GM21390 (cell line): ENCODE data around the gene SERGEF.

Source experiments
- ATAC-seq: cut with Tn5 transposase; IDR thresholded peaks from one replicate; pipeline ENCODE4 v1.9.1; 2021; ENCODE audit not compliant: unreplicated experiment

SERGEF gene

GRCh38 chr11:18012906-18013781 is at the start of gene SERGEF:
SERGEF (minus strand) TSS chr11:18013047; CDS start chr11:18013010, 37 bp downstream.
- peak; percentile 94 for ATAC-seq

GRCh38 chr11:18061351-18061750 is 48.5 kb upstream of the SERGEF start:
- ATAC-seq, result no peak

GRCh38 chr11:18056561-18057181 is 43.8 kb upstream of the SERGEF start:
- ATAC-seq, result no peak

- no peak for ATAC-seq
These were observed 41.8 kb upstream of the SERGEF start for GRCh38 chr11:18054511-18055103.

GRCh38 chr11:18050848-18051247 is 38.0 kb upstream of the SERGEF start:
- ATAC-seq, result no peak

GRCh38 chr11:18046116-18046777 is 33.4 kb upstream of the SERGEF start, which contains the start of gene TPH1:
TPH1 (minus strand) TSS chr11:18046269; CDS start chr11:18040762, 5,507 bp downstream.
- ATAC-seq, result no peak

GRCh38 chr11:18036456-18036855 is 23.6 kb upstream of the SERGEF start:
- no peak for ATAC-seq

- ATAC-seq, result no peak
These were observed 14.6 kb upstream of the SERGEF start for GRCh38 chr11:18027475-18027874.

- no peak for ATAC-seq
These were observed 9.6 kb upstream of the SERGEF start for GRCh38 chr11:18022419-18022818.

GRCh38 chr11:18019650-18020049 is 6.8 kb upstream of the SERGEF start:
- ATAC-seq, result no peak

GRCh38 chr11:18016789-18017188 is 3.9 kb upstream of the SERGEF start:
- ATAC-seq, result no peak

GRCh38 chr11:18014876-18015275 is 2.0 kb upstream of the SERGEF start:
- ATAC-seq, result no peak

GRCh38 chr11:18013790-18014507 is 1.1 kb upstream of the SERGEF start:
- ATAC-seq, result no peak

- no peak for ATAC-seq
These were observed 533 bp downstream of the SERGEF start for GRCh38 chr11:18012122-18012905.

GRCh38 chr11:18011633-18012032 is 1.2 kb downstream of the SERGEF start:
- no peak for ATAC-seq

GRCh38 chr11:18010977-18011586 is 1.8 kb downstream of the SERGEF start:
- ATAC-seq, result no peak

GRCh38 chr11:18010121-18010670 is 2.7 kb downstream of the SERGEF start:
- no peak for ATAC-seq

GRCh38 chr11:18005376-18006129 is 7.3 kb downstream of the SERGEF start:
- ATAC-seq, result no peak
